Measurements from ENCODE around the gene CFAP74. TPM values are rescaled to one million over a fixed set of nuclear protein-coding genes. Genes with fewer than 3 reads are reported as not detected.

Gene CFAP74
- total and polyA plus RNA-seq, 9 donors = 0.05 to 8.0 (median 0.58) TPM; not detected in 1

DNA sequence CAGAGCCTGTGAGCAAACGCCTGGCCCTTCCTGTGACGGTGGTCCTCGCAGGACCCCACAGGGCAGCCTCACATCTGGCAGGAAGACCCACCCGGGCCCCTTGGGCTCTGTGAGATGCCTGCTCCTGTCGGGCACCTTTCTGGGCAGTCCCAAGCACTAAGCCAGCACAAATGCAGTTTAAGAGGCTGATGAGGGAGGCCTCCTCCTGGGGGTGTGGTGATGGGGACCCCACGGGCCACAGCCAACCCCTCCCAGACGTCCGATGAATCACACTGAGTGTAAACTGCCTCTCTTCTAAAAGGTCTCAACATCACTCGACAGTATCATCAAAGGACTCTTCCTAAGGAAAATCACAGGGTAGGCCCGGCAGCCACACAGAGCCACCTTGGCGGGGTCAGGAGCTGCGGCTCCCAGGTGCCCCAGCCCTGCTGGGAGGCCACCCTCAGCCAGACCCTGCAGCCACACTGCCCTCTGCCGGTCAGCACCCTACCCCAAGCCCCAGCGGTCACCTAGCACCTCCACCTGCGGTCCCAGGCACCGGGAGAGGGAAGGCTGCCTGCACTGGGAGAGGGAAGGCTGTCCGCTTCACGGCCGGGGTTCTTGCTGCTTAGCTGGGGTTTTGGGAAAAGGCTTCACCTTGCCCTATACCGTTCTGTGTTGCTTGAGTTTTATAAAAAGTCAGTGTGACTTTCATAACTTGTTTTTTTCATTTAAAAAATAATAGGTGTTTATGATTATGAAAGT is 42.8 kb upstream of the CFAP74 start:
- Histone ChIP-seq H3K27ac (no peak overlapping the region), H3K36me3 (no peaks in the 10 kb centered on the region), H3K4me1 (ENCODE audit: insufficient read depth) (peaks cover 4% of the 10 kb centered on the region), H3K9me3 (no peaks in the 10 kb centered on the region), H3K27me3 (no peaks in the 10 kb centered on the region), H3K4me3 (no peak overlapping the region)
- intact Hi-C loops (cut with DNase I) = loop anchor here (5.0 kb wide), 4 partner anchors 84 to 104 kb away; no protein-coding TSS in a partner anchor
- 31 to 34% (median 33%) methylated on average over 20 of the region's 20 CpGs for WGBS, 3 donors
- DNase-seq = no peak
- TF ChIP-seq CTCF (IDR thresholded peaks at IDR 0.05) (no peak), EP300 (IDR thresholded peaks at IDR 0.05) (no peak), POLR2A (IDR thresholded peaks at IDR 0.05) (no peak)

- no peaks in the 10 kb centered on the region for H3K27me3 ChIP-seq
These were observed 42.0 kb upstream of the CFAP74 start for GRCh38 chr1:2045468-2046173.

GRCh38 chr1:2044510-2045319 is 41.1 kb upstream of the CFAP74 start:
- no peaks in the 10 kb centered on the region for H3K36me3 ChIP-seq
- no peaks in the 10 kb centered on the region for H3K27me3 ChIP-seq
- H3K4me1 ChIP-seq (ENCODE audit: insufficient read depth) = peaks cover 1% of the 10 kb centered on the region
- no peak overlapping the region for H3K27ac ChIP-seq
- H3K9me3 ChIP-seq = no peaks in the 10 kb centered on the region
- H3K4me3 ChIP-seq = no peak overlapping the region
- WGBS, 3 donors = 6 to 15% (median 11%) methylated on average over 35 to 75 of the region's 75 CpGs
- peak; percentile 41 to 94 (median 89) for TF ChIP-seq CTCF (IDR thresholded peaks at IDR 0.05)
- TF ChIP-seq EP300 (IDR thresholded peaks at IDR 0.05) = no peak
- TF ChIP-seq POLR2A (IDR thresholded peaks at IDR 0.05) = no peak
- intact Hi-C loops (cut with DNase I) = loop anchor here (5.0 kb wide), 4 partner anchors 82 to 102 kb away; no protein-coding TSS in a partner anchor
- peak; percentile 55 to 85 (median 67) for DNase-seq

More at GRCh38 chr1:2045468-2046173, 42.0 kb upstream of the CFAP74 start:
- no peak for TF ChIP-seq POLR2A (IDR thresholded peaks at IDR 0.05)
- TF ChIP-seq CTCF (IDR thresholded peaks at IDR 0.05) = no peak
- TF ChIP-seq EP300 (IDR thresholded peaks at IDR 0.05) = no peak
- peaks cover 4% of the 10 kb centered on the region for H3K4me1 ChIP-seq (ENCODE audit: insufficient read depth)
- no peaks in the 10 kb centered on the region for H3K36me3 ChIP-seq
- no peak for DNase-seq
- 39 to 43% (median 41%) methylated on average over 15 of the region's 15 CpGs for WGBS, 3 donors
- no peak overlapping the region for H3K27ac ChIP-seq
- no peaks in the 10 kb centered on the region for H3K9me3 ChIP-seq
- intact Hi-C loops (cut with DNase I) = loop anchor here (5.0 kb wide), 4 partner anchors 83 to 103 kb away; no protein-coding TSS in a partner anchor
- no peak overlapping the region for H3K4me3 ChIP-seq

DNA sequence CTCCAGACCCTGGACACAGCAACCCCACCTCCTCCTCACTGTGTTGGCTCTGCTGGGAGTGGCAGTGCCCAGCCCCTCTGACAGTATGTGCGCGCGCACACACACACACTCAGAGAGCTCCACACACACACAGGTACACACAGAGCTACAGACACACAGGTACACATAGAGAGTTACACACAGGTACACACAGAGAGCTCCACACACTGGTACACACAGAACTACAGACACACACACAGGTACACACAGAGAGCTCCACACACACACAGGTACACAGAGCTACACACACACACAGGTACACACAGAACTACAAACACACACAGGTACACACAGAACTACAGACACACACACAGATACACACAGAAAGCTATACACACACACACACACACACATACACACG is 40.3 kb upstream of the CFAP74 start:
- 91 to 100% (median 99%) methylated on average over 4 of the region's 4 CpGs for WGBS, 3 donors
- Histone ChIP-seq H3K27me3 (no peaks in the 10 kb centered on the region), H3K27ac (no peak overlapping the region), H3K9me3 (no peaks in the 10 kb centered on the region), H3K4me3 (no peak overlapping the region), H3K36me3 (no peaks in the 10 kb centered on the region), H3K4me1 (ENCODE audit: insufficient read depth) (no peaks in the 10 kb centered on the region)
- intact Hi-C loops (cut with DNase I) = loop anchor here in 2 of 4 donors (5.0 kb wide), 1 partner anchor 87 kb away; no protein-coding TSS in a partner anchor
- no peak for TF ChIP-seq CTCF (IDR thresholded peaks at IDR 0.05)
- TF ChIP-seq EP300 (IDR thresholded peaks at IDR 0.05) = no peak
- TF ChIP-seq POLR2A (IDR thresholded peaks at IDR 0.05) = no peak
- no peak for DNase-seq
